Retina (tissue), 1 donor: ENCODE data around the gene TSPAN4.

Source experiments
- DNase-seq: peaks from one replicate; pipeline ENCODE4 v3.0.0-alpha.2; 2016

Gene TSPAN4

DNA sequence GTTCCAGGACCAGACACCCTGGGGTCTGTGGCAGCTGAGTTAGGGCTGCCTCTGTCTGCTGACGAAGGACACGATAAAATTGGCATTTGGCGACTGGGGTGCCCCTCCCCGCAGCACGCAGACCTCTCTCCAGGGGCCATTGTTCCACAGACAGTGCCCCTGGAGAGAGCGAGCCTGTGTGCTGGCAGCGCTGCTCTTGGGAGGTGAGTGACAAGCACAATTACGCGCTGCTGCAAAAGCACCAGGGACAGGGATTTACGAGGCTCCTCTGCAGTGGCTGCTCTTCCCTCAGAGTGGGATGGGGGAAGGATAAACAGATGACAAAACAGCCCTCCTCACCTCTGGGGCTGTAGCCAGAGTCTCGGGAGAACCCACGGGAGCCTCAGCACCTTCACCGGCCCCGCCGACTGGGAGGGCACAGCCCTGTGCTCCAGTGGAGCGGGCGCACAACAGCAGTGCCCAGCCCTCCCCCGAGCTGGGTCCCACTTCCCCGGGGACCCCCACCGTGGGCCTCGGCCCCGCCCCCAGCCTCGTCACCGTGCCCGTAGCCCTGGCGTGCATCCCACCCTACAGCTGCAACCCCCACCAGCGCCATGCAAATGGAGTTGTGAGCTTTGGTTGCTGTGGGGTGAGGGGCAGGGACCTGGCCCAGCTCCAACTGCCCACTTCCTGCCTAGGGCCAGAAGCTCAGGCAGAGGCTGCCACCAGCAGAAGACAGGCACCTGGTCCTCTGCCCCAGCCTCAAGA lies 48.3 kb downstream of the TSPAN4 start:
- DNase-seq: peak; percentile 44

GRCh38 chr11:893008-893654 lies 50.5 kb downstream of the TSPAN4 start:
- DNase-seq: no peak

GRCh38 chr11:894575-895201 lies 52.0 kb downstream of the TSPAN4 start:
- DNase-seq: no peak

DNA sequence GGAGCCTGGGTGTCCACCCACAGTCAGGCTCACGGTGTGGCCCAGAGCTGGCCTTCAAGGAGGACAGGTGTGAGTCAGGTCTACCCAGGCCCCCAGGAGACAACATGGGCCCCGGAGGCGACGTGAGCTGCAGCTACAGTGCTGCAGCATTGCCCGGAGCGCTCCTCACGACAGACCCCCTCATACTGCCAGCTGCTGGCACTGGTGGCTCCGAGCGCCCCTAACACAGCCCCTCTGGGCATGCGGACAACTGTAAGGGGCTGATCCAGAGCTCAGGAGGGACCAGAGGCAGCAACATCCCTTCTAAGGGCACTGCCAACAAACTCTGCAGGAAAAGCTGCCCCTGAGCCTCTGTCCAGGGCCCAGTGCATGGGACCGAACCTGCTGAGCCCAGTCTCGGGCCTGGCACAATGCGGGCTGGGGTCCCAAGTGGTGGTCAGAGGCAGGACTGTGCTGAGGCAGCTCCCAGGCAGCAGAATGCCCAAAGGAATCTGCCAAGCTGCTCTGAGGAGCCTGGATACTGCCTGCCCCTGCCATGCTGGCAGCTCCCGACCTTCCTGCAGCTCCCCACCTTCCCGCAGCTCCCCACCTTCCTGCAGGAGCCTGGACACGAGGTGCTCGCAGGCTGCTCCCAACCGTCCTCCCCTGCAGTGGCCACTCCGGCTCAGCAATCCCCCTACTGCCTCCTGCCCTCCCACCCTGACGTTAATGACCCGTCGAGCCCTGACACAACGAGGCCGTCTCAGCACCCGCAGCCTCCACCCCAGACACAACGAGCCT lies 52.9 kb downstream of the TSPAN4 start:
- DNase-seq: no peak

- no peak for DNase-seq
These were observed 54.8 kb downstream of the TSPAN4 start for GRCh38 chr11:897253-898142.

GRCh38 chr11:898143-898511 lies 55.5 kb downstream of the TSPAN4 start:
- peak; percentile 51 for DNase-seq

DNA sequence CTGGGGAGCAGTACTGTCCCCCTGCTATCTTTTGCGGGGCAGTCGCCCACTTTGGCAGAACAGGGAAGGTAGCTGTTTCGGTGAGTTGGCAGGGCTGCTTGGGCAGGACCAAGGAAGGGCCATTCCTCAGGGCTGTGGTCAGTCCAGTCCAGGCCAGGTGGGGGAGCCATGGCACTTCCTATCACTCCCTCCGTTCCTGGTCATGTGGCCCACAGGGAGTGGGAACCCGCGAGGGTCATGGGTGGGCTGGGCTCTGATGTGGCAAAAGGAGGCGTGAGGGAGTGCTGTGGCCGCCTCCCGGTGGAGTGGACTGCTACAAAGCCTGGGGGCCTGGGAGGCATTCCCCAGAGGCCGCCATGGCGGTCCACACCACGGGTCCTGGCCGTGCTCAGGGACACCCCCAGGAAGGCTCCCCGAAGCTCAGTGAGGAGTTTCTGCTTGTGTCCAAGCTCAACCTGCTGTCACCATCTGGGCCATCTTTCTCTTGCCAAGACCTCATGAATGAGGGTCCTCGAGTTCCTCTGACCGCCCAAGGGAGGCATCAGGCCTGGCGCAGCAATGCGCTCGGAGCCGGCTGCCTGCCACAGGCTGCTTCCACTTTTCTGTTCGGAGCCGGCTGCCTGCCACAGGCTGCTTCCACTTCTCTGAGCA lies 56.0 kb downstream of the TSPAN4 start:
- DNase-seq: peak; percentile 32

GRCh38 chr11:899724-900123 lies 57.1 kb downstream of the TSPAN4 start:
- DNase-seq: no peak

DNA sequence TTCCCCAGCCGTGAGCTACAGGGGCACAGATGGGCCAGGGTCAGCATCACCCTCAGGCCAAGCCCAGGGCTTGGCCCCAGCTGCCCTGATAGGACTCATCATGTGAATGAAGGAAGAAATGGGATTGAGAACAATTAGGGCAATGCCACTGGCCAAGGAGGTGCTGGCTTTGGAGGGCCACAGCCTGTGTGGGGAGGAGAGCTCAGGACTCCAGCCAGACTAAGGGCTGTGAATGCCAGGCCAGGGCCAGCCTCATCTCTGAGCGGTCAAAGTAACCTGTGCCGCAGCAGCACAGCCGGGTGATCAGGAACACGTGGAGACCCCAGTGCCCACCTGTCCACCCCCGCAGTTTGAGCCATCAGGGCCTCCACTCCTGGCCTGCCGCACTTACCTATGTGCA lies 57.9 kb downstream of the TSPAN4 start:
- no peak for DNase-seq

- DNase-seq: no peak
These were observed 58.9 kb downstream of the TSPAN4 start for GRCh38 chr11:901452-902061.

- no peak for DNase-seq
These were observed 61.7 kb downstream of the TSPAN4 start for GRCh38 chr11:904380-904779.

DNA sequence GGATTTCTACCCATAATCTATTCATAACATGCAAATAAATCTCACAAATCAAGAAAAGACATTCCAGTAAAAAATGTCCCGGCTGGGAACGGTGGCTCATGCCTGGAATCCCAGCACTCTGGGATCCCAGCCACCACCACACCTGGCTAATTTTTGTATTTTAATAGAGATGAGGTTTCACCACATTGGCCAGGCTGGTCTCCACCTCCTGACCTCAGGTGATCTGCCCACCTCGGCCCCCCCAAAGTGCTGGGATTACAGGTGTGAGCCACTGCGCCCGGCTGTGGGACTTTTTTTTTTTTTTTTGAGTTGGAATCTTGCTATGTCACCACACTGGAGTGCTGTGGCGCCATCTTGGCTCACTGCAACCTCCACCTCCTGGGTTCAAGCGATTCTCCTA lies 63.3 kb downstream of the TSPAN4 start:
- no peak for DNase-seq

DNA sequence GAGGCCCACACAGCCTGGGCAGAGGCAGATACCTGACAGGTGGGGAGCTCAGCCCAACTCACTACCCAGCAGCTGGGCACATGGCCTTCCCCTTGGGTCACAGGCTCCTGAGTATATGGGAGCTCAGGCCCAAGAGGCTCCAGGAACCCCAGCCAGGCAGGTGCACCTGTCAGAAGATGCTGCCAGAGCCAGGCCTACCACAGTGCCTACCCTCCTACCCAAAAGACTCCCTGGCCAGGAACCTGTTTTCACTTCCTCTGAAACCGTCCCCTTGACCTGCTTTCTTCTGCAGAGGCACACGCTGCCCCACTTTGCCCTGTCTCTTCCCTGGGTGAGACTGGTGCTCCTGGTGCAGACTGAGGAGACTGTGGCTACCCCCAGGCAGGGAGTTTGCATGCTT lies 65.0 kb downstream of the TSPAN4 start:
- no peak for DNase-seq

- no peak for DNase-seq
These were observed 65.6 kb downstream of the TSPAN4 start for GRCh38 chr11:908273-908672.

- DNase-seq: no peak
These were observed 66.8 kb downstream of the TSPAN4 start for GRCh38 chr11:909406-909805.

DNA sequence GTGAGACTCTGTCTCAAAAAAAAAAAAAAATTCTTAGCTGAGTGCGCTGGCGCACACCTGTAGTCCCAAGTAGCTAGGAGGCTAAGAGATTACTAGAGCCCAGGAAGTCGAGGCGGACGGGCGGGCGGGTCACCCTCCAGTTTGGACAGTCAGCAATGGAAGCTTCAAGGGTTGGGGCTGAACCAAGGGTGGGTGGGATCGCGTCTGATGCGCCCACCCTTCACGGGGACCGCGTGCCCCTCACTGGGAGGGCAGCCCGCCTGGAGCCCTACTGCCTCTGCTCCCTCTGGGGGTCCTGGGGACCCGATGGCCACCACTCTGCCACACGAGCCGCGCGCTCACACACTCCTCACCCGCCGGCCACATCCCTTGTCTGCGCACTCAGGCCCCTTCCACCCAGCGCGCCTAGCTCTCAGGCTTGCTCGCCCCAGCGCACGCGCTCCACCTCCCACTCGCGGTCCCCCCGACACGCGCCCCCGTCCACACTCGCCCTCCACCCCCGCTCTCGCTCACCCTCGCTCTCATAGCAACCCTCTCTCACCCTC lies 67.5 kb downstream of the TSPAN4 start:
- DNase-seq: no peak

DNA sequence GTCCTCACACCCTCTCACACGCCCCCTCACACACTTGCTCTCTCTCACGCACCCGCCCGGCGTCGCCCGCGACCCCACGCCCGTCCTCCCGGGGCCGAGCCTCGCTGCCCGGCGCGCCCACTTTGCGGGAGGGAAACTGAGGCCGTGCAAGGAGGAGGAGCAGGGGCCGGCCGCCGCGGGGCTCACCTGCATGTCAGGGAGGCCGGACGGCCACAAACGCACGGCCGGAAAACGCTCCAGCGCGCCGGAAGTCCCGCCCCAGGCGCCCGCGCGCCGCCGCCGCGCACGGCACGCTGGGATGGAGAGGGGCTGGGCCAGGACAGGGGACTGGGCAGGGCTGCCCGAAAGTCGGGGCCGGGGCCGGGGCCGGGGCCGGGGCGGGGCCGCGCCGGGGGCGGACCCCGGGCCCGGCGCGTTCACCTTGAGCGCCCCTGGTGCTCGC lies 68.0 kb downstream of the TSPAN4 start, which contains the start of gene CHID1:
Gene CHID1, minus strand, starts transcription at position 222 of the 442 bp plus-strand sequence. CDS start 5,994 bp downstream, outside the sequence.
- peak; percentile 95 for DNase-seq

DNA sequence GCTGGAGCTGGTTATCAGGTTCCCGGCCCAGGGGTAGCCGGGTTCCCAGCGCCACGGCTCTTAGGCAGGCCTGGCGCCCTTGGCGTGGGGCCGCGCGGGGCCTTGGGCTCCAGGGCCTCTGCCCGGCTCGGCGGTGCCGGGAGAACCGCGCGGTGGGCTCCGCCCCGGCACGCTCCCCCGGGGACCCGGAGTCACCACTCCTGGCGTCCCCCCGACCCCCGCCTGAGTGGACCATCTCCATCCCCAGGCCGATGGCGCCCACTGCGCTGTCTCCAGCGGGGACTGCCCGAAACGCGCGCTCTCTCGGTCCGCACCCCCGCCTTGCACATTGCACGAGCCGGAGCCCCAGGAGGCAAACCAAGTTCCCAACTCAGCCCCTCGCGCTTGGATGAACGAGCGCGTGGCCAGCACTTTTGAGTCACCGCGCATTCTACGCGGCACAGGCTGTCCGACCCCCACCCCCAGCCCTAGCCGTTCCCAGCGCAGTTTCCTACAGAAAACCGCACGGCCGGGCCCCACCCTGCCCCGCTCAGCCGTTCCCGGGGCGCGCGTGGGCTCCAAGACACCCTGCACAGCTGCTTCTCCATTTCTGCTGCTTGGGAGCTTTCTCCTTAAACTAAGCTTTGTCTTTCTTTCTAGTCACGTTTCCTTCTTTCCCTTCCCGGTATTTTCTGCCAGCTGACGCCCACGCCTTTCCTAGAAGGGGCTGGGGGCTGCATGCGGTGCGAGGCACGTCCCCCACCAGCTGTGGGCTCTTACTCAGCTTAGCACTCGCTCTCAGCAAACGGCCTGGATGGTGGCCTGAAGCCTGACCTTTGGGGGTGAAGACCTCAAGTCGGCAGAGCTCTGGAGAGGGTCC lies 68.6 kb downstream of the TSPAN4 start:
- peak; percentile 73 for DNase-seq

DNA sequence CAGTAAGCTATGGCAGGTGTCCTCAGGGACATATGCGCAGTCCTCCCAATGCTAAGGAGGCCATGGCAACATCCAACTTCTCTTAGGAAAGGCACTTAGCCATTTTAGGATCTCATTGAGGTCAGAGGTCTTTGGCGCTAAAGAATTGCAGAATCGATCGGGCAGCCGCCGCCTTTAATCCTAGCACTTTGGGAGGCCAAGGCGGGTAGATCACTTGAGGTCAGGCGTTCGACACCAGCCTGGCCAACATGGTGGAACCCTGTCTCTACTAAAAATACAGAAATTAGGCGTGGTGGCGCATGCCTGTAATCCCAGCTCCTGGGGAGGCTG lies 69.2 kb downstream of the TSPAN4 start:
- DNase-seq: no peak

DNA sequence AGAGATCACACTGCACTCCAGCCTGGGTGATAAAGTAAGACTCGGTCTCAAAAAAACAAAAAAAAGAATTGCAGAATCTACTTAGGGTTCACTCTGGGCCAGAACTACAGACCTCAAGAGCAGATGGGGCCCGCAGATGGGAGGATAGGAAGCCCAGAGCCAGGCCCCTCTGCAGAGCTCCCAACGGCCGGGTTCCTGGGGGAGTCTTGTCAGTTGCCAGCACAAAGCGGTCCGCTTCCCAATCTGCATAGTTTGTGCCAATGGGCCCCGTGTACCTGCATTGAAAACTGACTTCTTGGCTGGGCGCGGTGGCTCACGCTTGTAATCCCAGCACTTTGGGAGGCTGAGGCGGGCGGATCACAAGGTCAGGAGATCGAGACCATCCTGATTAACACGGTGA lies 69.6 kb downstream of the TSPAN4 start:
- no peak for DNase-seq
